HepG2 (cell line): ENCODE measurements around the gene SENP6. TPM values are rescaled to one million over a fixed set of nuclear protein-coding genes. Genes with fewer than 3 reads are reported as not detected.

Source experiments
- ATAC-seq: fragments of 200-7000 bp; cut with Tn5 transposase; 3 replicates; pipeline ENCODE4 v1.9.1; 2020; ENCODE audit warnings: mild to moderate bottlenecking, moderate library complexity
- BruUV-seq: library from RNA; stranded (reverse); fragments of 400-500 nt; replicated peaks from 2 replicates; lab custom pipeline; 2021; lab: Mats Ljungman, UMichigan
- CTCF ChIA-PET: fragments of 300-600 bp; formaldehyde crosslinking; extraction: SDS; loops from one replicate; lab custom pipeline; 2021; ENCODE audit warnings: low total read pairs, inconsistent platforms, low intra/inter-chr PET ratio; lab: Yijun Ruan, JAX
- POLR2A ChIA-PET: fragments of 350-600 bp; sonication (Branson Sonifier 250); formaldehyde crosslinking; loops from one replicate; lab custom pipeline; 2020; ENCODE audit warnings: antibody characterized with exemption, inconsistent platforms; lab: Yijun Ruan, JAX
- DNase-seq: peaks from one replicate; pipeline ENCODE4 v3.0.0-alpha.2; 2015; ENCODE audit warnings: low spot score
- FAIRE-seq: peaks from 3 replicates; lab custom pipeline; 2011; peaks lifted over from hg19 to GRCh38; lab: Jason Lieb, UNC
- H2AFZ ChIP-seq: one replicate; pipeline ENCODE4 v1.6.1; 2011; ENCODE audit warnings: low read length, inconsistent platforms
- H3K27ac ChIP-seq: fragments of 300-600 bp; 3 replicates; pipeline ENCODE4 v1.8.0; 2011; ENCODE audit warnings: mixed run types, mild to moderate bottlenecking, mixed read lengths, low read length, inconsistent platforms; ENCODE audit not compliant: insufficient read depth; ENCODE audit errors: extremely low read length
- H3K27me3 ChIP-seq, 2 experiments: fragments of 200-600 bp in 1 of 2; 2 replicates in 1 of 2; 3 replicates in 1 of 2; pipeline versions ENCODE4 v1.6.0 to v1.8.0; 2011; ENCODE audit warnings: low read length in 2 of 2, mild to moderate bottlenecking in 2 of 2, moderate library complexity in 2 of 2, inconsistent platforms in 1 of 2; ENCODE audit not compliant: insufficient read depth in 2 of 2, control insufficient read depth in 1 of 2
- H3K36me3 ChIP-seq, 2 experiments: fragments of 200-600 bp in 1 of 2; replicated peaks in 1 of 2; 2 replicates in 1 of 2; 3 replicates in 1 of 2; pipeline versions ENCODE4 v1.5.1 to v1.8.0; 2011; ENCODE audit warnings: low read length in 2 of 2, inconsistent platforms in 1 of 2; ENCODE audit not compliant: insufficient read depth in 2 of 2, control insufficient read depth in 1 of 2
- H3K4me1 ChIP-seq: 2 replicates; pipeline ENCODE4 v1.5.1; 2012; ENCODE audit warnings: low read length, inconsistent platforms; ENCODE audit not compliant: insufficient read depth
- H3K4me2 ChIP-seq: 2 replicates; pipeline ENCODE4 v1.6.0; 2011; ENCODE audit warnings: low read depth, low read length, inconsistent platforms
- H3K4me3 ChIP-seq, 3 experiments: fragments of 200-600 bp in 1 of 3; sonication (generic), shearing (Covaris generic) in 1 of 3; replicated peaks in 1 of 3; 2 replicates each; pipeline ENCODE4 v1.5.1; 2011 to 2016; ENCODE audit warnings: low read length in 3 of 3, inconsistent platforms in 2 of 3, low read depth in 2 of 3, mild to moderate bottlenecking in 2 of 3, control low read depth in 1 of 3, mixed read lengths in 1 of 3; ENCODE audit not compliant: insufficient read depth in 1 of 3
- H3K79me2 ChIP-seq: one replicate; pipeline ENCODE4 v1.6.1; 2011; ENCODE audit warnings: low read length, inconsistent platforms; ENCODE audit not compliant: insufficient read depth
- H3K9ac ChIP-seq: 2 replicates; pipeline ENCODE4 v1.6.0; 2011; ENCODE audit warnings: mild to moderate bottlenecking, low read depth, low read length, inconsistent platforms; ENCODE audit not compliant: insufficient read depth
- H3K9me3 ChIP-seq: 2 replicates; pipeline ENCODE4 v1.5.1; 2012; ENCODE audit warnings: mild to moderate bottlenecking, low read length
- H4K20me1 ChIP-seq: 2 replicates; pipeline ENCODE4 v1.6.0; 2011; ENCODE audit warnings: inconsistent platforms, mild to moderate bottlenecking, low read length, moderate library complexity; ENCODE audit not compliant: insufficient read depth
- ATF7 ChIP-seq, 2 experiments: fragments of 450-650 bp in 1 of 2; sonication (generic) in 1 of 2; formaldehyde crosslinking in 1 of 2; IDR thresholded peaks; 2 replicates each; pipeline versions ENCODE4 v1.4.0 to v1.6.1; 2016 to 2020; ENCODE audit warnings: antibody characterized with exemption in 1 of 2, mild to moderate bottlenecking in 1 of 2, missing genetic modification reagents in 1 of 2
- CREB1 ChIP-seq, 2 experiments: fragments of 450-650 bp in 1 of 2; IDR thresholded peaks; 2 replicates each; pipeline ENCODE4 v1.6.1; 2016 to 2017; ENCODE audit warnings: control low read depth in 1 of 2, mild to moderate bottlenecking in 1 of 2, missing compliant biosample characterization in 1 of 2, missing genetic modification characterization in 1 of 2
- FOXC1 ChIP-seq: sonication (generic); formaldehyde crosslinking; IDR thresholded peaks from 2 replicates; pipeline ENCODE4 v1.8.0; 2022; ENCODE audit warnings: mild to moderate bottlenecking, missing genetic modification reagents, borderline replicate concordance
- ZFP36L1 ChIP-seq: sonication (generic); formaldehyde crosslinking; IDR thresholded peaks from 2 replicates; pipeline ENCODE4 v1.8.0; 2022; ENCODE audit warnings: mild to moderate bottlenecking, missing genetic modification reagents, moderate library complexity
- ZNF263 ChIP-seq: sonication (generic); formaldehyde crosslinking; IDR thresholded peaks from 2 replicates; pipeline ENCODE4 v1.4.0; 2020; ENCODE audit warnings: missing genetic modification reagents
- WGBS: methylation state at CpG from one replicate; pipeline ENCODE4 v1.1.6; 2017; ENCODE audit warnings: low lambda C conversion rate; 5-methylcytosine and 5-hydroxymethylcytosine counted together
- in situ Hi-C: cut with HindIII; loops from 2 replicates; pipeline ENCODE4 v1.10.0; 2017; ENCODE audit warnings: low pct_unique_long_range_greater_than_20kb; ENCODE audit not compliant: extremely low pct_ligation_motif_present
- intact Hi-C: fragments of 100-400 bp; cut with micrococcal nuclease; formaldehyde crosslinking; loops from one replicate; pipeline ENCODE4 v1.10.0; 2022; ENCODE audit not compliant: unreplicated experiment
- polyA plus RNA-seq, 8 experiments: library from polyadenylated mRNA; depleted of rRNA in 3 of 8; stranded (reverse) in 7 of 8; unstranded in 1 of 8; fragments of >200 nt; fragmentation: Illumina TruSeq in 4 of 8; extraction: Trizol in 4 of 8; gene quantifications; 2 replicates each; pipeline versions ENCODE4 v1.2.1 to v1.2.3, GENCODE V29; 2011 to 2016; ENCODE audit warnings: low read depth in 4 of 8, missing spikeins in 1 of 8, mixed read lengths in 1 of 8; ENCODE audit not compliant: insufficient read depth in 1 of 8
- total RNA-seq, 5 experiments: library from RNA; depleted of rRNA; stranded (reverse); fragments of >200 nt; fragmentation: Illumina TruSeq; extraction: Trizol; gene quantifications; 2 replicates each; pipeline ENCODE4 v1.2.3, GENCODE V29; 2016; ENCODE audit warnings: low read depth in 1 of 5
- TF ChIP-seq, protein P1 (sequence below): sonication (generic); formaldehyde crosslinking; IDR thresholded peaks from 2 replicates; pipeline ENCODE4 v1.5.1; 2020; ENCODE audit warnings: missing genetic modification reagents, mild to moderate bottlenecking, borderline replicate concordance
- TF ChIP-seq, protein P2 (sequence below): IDR thresholded peaks from 2 replicates; pipeline ENCODE4 v1.4.0; 2020; ENCODE audit warnings: mild to moderate bottlenecking, missing genetic modification reagents

The SENP6 gene
- total and polyA plus RNA-seq, 2 of the 13 experiments (the other 11 are each of a cell fraction or from before 2014, with no cell fraction given) = 21.9 to 50.1 TPM

GRCh38 chr6:75572072-75572471 lies 29.6 kb upstream of the SENP6 start:
- FAIRE-seq (no peak), ATAC-seq (no peak), DNase-seq (no peak)
- CTCF ChIA-PET = no interaction called here
- H3K9ac ChIP-seq = no peak overlapping the region
- no peaks in the 10 kb centered on the region for H3K4me1 ChIP-seq
- H3K9me3 ChIP-seq = no peaks in the 10 kb centered on the region
- POLR2A ChIA-PET = no interaction called here
- WGBS = 1% methylated on average over 2 of the region's 2 CpGs
- no peaks in the 10 kb centered on the region for H3K27me3 ChIP-seq
- H2AFZ ChIP-seq = no peak overlapping the region
- H3K4me2 ChIP-seq = no peak overlapping the region
- H3K27ac ChIP-seq = no peak overlapping the region
- no peaks in the 10 kb centered on the region for H3K79me2 ChIP-seq
- intact Hi-C loops = no loop called here
- H3K36me3 ChIP-seq = no peaks in the 10 kb centered on the region
- BruUV-seq = no TSS peak
- TF ChIP-seq, protein P1, sequence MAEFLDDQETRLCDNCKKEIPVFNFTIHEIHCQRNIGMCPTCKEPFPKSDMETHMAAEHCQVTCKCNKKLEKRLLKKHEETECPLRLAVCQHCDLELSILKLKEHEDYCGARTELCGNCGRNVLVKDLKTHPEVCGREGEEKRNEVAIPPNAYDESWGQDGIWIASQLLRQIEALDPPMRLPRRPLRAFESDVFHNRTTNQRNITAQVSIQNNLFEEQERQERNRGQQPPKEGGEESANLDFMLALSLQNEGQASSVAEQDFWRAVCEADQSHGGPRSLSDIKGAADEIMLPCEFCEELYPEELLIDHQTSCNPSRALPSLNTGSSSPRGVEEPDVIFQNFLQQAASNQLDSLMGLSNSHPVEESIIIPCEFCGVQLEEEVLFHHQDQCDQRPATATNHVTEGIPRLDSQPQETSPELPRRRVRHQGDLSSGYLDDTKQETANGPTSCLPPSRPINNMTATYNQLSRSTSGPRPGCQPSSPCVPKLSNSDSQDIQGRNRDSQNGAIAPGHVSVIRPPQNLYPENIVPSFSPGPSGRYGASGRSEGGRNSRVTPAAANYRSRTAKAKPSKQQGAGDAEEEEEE = no peak
- TF ChIP-seq ATF7 (IDR thresholded peaks at IDR 0.05) (peak; percentile 23; the same call in 1 of the 2 replicates), ATF7 (CRISPR knock-in tag; IDR thresholded peaks at IDR 0.05) (no peak), CREB1 (IDR thresholded peaks at IDR 0.05) (peak; percentile 93), CREB1 (CRISPR knock-in tag; IDR thresholded peaks at IDR 0.05) (no peak), FOXC1 (CRISPR knock-in tag) (no peak), ZFP36L1 (no peak), ZNF263 (no peak)
- TF ChIP-seq, protein P2, sequence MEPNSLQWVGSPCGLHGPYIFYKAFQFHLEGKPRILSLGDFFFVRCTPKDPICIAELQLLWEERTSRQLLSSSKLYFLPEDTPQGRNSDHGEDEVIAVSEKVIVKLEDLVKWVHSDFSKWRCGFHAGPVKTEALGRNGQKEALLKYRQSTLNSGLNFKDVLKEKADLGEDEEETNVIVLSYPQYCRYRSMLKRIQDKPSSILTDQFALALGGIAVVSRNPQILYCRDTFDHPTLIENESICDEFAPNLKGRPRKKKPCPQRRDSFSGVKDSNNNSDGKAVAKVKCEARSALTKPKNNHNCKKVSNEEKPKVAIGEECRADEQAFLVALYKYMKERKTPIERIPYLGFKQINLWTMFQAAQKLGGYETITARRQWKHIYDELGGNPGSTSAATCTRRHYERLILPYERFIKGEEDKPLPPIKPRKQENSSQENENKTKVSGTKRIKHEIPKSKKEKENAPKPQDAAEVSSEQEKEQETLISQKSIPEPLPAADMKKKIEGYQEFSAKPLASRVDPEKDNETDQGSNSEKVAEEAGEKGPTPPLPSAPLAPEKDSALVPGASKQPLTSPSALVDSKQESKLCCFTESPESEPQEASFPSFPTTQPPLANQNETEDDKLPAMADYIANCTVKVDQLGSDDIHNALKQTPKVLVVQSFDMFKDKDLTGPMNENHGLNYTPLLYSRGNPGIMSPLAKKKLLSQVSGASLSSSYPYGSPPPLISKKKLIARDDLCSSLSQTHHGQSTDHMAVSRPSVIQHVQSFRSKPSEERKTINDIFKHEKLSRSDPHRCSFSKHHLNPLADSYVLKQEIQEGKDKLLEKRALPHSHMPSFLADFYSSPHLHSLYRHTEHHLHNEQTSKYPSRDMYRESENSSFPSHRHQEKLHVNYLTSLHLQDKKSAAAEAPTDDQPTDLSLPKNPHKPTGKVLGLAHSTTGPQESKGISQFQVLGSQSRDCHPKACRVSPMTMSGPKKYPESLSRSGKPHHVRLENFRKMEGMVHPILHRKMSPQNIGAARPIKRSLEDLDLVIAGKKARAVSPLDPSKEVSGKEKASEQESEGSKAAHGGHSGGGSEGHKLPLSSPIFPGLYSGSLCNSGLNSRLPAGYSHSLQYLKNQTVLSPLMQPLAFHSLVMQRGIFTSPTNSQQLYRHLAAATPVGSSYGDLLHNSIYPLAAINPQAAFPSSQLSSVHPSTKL (CRISPR knock-in tag) = no peak
- in situ Hi-C loops = no loop called here
- H4K20me1 ChIP-seq = no peaks in the 10 kb centered on the region
- no peak overlapping the region for H3K4me3 ChIP-seq
